Mesenchymal stem cell (in vitro differentiated cells and primary cell): ENCODE measurements around the gene TMBIM6.
A peak's percentile ranks its signal among the peaks of the same experiment; 100 is the strongest.

Experiments
- DNase-seq: peaks from one replicate; pipeline ENCODE4 v3.0.0-alpha.2; 2013
- H2AFZ ChIP-seq: one replicate; pipeline ENCODE4 v1.6.1; 2013; ENCODE audit warnings: low read depth, mild to moderate bottlenecking, control low read depth, inconsistent platforms, low read length, moderate library complexity
- H2AK5ac ChIP-seq: 2 replicates; pipeline ENCODE4 v1.6.1; 2013; ENCODE audit warnings: low read length, moderate library complexity, mild to moderate bottlenecking, inconsistent platforms; ENCODE audit not compliant: severe bottlenecking
- H2BK120ac ChIP-seq: one replicate; pipeline ENCODE4 v1.6.1; 2013; ENCODE audit warnings: low read depth, mild to moderate bottlenecking, inconsistent platforms, low read length, moderate library complexity
- H2BK12ac ChIP-seq, 2 experiments: one replicate each; pipeline ENCODE4 v1.6.1; 2013; ENCODE audit warnings: inconsistent platforms in 2 of 2, low read length in 2 of 2, mild to moderate bottlenecking in 2 of 2, moderate library complexity in 2 of 2, control low read depth in 1 of 2
- H2BK15ac ChIP-seq: one replicate; pipeline ENCODE4 v1.6.1; 2013; ENCODE audit warnings: mild to moderate bottlenecking, low read depth, inconsistent platforms; ENCODE audit not compliant: poor library complexity, severe bottlenecking
- H2BK5ac ChIP-seq: 2 replicates; pipeline ENCODE4 v1.6.1; 2013; ENCODE audit warnings: low read depth, mild to moderate bottlenecking, low read length, control low read depth, inconsistent platforms; ENCODE audit not compliant: poor library complexity, severe bottlenecking
- H3K14ac ChIP-seq, 2 experiments: one replicate each; pipeline ENCODE4 v1.6.1; 2013; ENCODE audit warnings: inconsistent platforms in 2 of 2, low read length in 2 of 2, control low read depth in 1 of 2, mild to moderate bottlenecking in 1 of 2, moderate library complexity in 1 of 2
- H3K18ac ChIP-seq, 2 experiments: one replicate each; pipeline ENCODE4 v1.6.1; 2013; ENCODE audit warnings: inconsistent platforms in 2 of 2, low read length in 2 of 2, control low read depth in 1 of 2, low read depth in 1 of 2, mild to moderate bottlenecking in 1 of 2
- H3K23ac ChIP-seq, 2 experiments: one replicate each; pipeline ENCODE4 v1.6.1; 2013; ENCODE audit warnings: inconsistent platforms in 2 of 2, low read length in 2 of 2, mild to moderate bottlenecking in 2 of 2, moderate library complexity in 2 of 2, control low read depth in 1 of 2
- H3K27ac ChIP-seq: 2 replicates; pipeline ENCODE4 v1.5.1; 2013; ENCODE audit warnings: mild to moderate bottlenecking, moderate library complexity, low read length, control low read depth, inconsistent platforms; ENCODE audit not compliant: poor library complexity, severe bottlenecking
- H3K27me3 ChIP-seq, 2 experiments: 2 replicates each; pipeline versions ENCODE4 v1.6.1 to v1.7.0; 2013; ENCODE audit warnings: low read length in 2 of 2, mild to moderate bottlenecking in 2 of 2, moderate library complexity in 2 of 2, control low read depth in 1 of 2, inconsistent platforms in 1 of 2; ENCODE audit not compliant: control insufficient read depth in 1 of 2, insufficient read depth in 1 of 2
- H3K36me3 ChIP-seq, 2 experiments: 2 replicates each; pipeline versions ENCODE4 v1.6.1 to v1.7.0; 2013; ENCODE audit warnings: low read length in 2 of 2, control low read depth in 1 of 2, inconsistent platforms in 1 of 2, low read depth in 1 of 2, mild to moderate bottlenecking in 1 of 2; ENCODE audit not compliant: insufficient read depth in 2 of 2, control insufficient read depth in 1 of 2
- H3K4ac ChIP-seq, 2 experiments: one replicate each; pipeline ENCODE4 v1.6.1; 2013; ENCODE audit warnings: inconsistent platforms in 2 of 2, low read length in 2 of 2, mild to moderate bottlenecking in 2 of 2, moderate library complexity in 2 of 2, control low read depth in 1 of 2, low read depth in 1 of 2
- H3K4me1 ChIP-seq: 2 replicates; pipeline ENCODE4 v1.6.1; 2013; ENCODE audit warnings: low read depth, low read length, control low read depth; ENCODE audit not compliant: control insufficient read depth, insufficient read depth
- H3K4me2 ChIP-seq: 2 replicates; pipeline ENCODE4 v1.6.1; 2013; ENCODE audit warnings: low read length, mild to moderate bottlenecking, inconsistent platforms; ENCODE audit not compliant: poor library complexity, severe bottlenecking
- H3K4me3 ChIP-seq, 2 experiments: 2 replicates each; pipeline versions ENCODE4 v1.5.1 to v1.7.0; 2013; ENCODE audit warnings: low read length in 2 of 2, mild to moderate bottlenecking in 2 of 2, control low read depth in 1 of 2, low read depth in 1 of 2; ENCODE audit not compliant: insufficient read depth in 1 of 2
- H3K79me1 ChIP-seq: replicated peaks from 2 replicates; pipeline ENCODE4 v1.6.1; 2013; ENCODE audit warnings: mild to moderate bottlenecking, control low read depth, low read length, inconsistent platforms; ENCODE audit not compliant: poor library complexity, severe bottlenecking
- H3K9ac ChIP-seq: 2 replicates; pipeline ENCODE4 v1.7.0; 2013; ENCODE audit warnings: mild to moderate bottlenecking, low read length, moderate library complexity
- H3K9me3 ChIP-seq: 2 replicates; pipeline ENCODE4 v1.7.0; 2013; ENCODE audit warnings: mild to moderate bottlenecking, low read length; ENCODE audit not compliant: control insufficient read depth
- H4K8ac ChIP-seq: one replicate; pipeline ENCODE4 v1.6.1; 2013; ENCODE audit warnings: inconsistent platforms, mild to moderate bottlenecking, low read length, moderate library complexity
- H4K91ac ChIP-seq: one replicate; pipeline ENCODE4 v1.6.1; 2013; ENCODE audit warnings: mild to moderate bottlenecking, low read length, inconsistent platforms
- WGBS: methylation state at CpG from one replicate; pipeline ENCODE4 v1.1.7; 2013; ENCODE audit warnings: mixed read lengths; 5-methylcytosine and 5-hydroxymethylcytosine counted together

TMBIM6 gene

DNA sequence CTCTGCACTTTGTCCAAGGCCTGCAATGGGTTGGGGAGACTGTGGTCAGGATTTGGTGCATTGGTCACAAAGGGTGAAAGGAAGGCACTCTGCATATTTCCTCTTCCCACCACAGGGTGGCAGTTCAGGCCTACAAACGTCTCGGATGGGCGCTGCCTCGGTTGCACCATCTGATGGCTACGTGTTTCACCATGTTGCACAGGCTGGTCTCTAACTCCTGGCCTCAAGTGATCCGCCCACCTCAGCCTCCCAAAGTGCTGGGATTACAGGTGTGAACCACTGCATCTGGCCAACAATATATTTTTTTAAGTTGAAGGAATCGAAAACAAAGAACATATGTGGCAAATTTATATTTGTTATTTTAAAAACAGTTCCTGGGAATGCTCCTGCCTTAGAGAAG, 35.1 kb downstream of the TMBIM6 start:
- Histone ChIP-seq H3K36me3 (no peaks in the 10 kb centered on the region), H3K27me3 (peaks cover 5 to 16% of the 10 kb centered on the region in 2 experiments), H3K14ac (no peak overlapping the region), H3K23ac (no peak overlapping the region), H3K79me1 (no peaks in the 10 kb centered on the region), H2BK15ac (no peak overlapping the region), H2BK12ac (no peak overlapping the region), H2AFZ (no peak overlapping the region), H2BK120ac (no peak overlapping the region), H4K8ac (no peak overlapping the region), H3K9me3 (no peaks in the 10 kb centered on the region), H3K4me2 (no peak overlapping the region), H3K9ac (peak overlapping the region; percentile 62), H3K4me1 (peaks cover 2% of the 10 kb centered on the region), H2AK5ac (no peak overlapping the region), H3K4ac (no peak overlapping the region), H3K18ac (no peak overlapping the region), H2BK5ac (no peak overlapping the region), H3K4me3 (no peak overlapping the region), H3K27ac (no peak overlapping the region), H4K91ac (no peak overlapping the region)
- WGBS: 0% methylated on average over 5 of the region's 7 CpGs
- peak; percentile 84 for DNase-seq

DNA sequence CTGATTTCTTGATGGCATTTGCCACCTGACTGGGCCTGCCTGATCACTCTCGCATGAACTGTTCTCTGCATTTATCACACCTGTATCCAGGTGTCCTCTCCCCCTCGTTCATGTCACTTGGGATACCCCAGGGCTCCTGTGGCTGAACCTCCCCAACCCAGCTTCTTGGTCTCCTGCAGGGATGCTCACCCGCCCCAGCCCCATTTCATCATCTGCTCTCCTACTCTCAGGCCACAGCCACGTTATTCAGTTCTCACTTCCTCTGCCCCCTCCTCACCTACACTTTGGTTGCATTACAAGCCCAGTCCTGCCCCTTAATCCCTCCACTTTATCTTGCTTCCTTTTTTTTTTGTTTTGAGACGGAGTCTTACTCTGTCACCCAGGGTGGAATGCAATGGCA, 35.5 kb downstream of the TMBIM6 start:
- no peak overlapping the region for H2BK12ac ChIP-seq
- H3K9me3 ChIP-seq: no peaks in the 10 kb centered on the region
- no peak overlapping the region for H2AFZ ChIP-seq
- H3K23ac ChIP-seq: no peak overlapping the region
- peaks cover 2% of the 10 kb centered on the region for H3K4me1 ChIP-seq
- H2BK5ac ChIP-seq: no peak overlapping the region
- H3K4me2 ChIP-seq: no peak overlapping the region
- H3K9ac ChIP-seq: peak overlapping the region; percentile 62
- no peak overlapping the region for H2AK5ac ChIP-seq
- no peaks in the 10 kb centered on the region for H3K79me1 ChIP-seq
- H4K91ac ChIP-seq: no peak overlapping the region
- peak overlapping the region; percentile 21 for H2BK120ac ChIP-seq
- no peak overlapping the region for H3K4me3 ChIP-seq
- no peak overlapping the region for H3K18ac ChIP-seq
- H4K8ac ChIP-seq: no peak overlapping the region
- H2BK15ac ChIP-seq: no peak overlapping the region
- no peak overlapping the region for H3K14ac ChIP-seq
- 82% methylated on average over 5 of the region's 5 CpGs for WGBS
- H3K27ac ChIP-seq: no peak overlapping the region
- no peak overlapping the region for H3K4ac ChIP-seq
- no peak for DNase-seq
- peaks cover 5 to 17% of the 10 kb centered on the region in 2 experiments for H3K27me3 ChIP-seq
- no peaks in the 10 kb centered on the region for H3K36me3 ChIP-seq

DNA sequence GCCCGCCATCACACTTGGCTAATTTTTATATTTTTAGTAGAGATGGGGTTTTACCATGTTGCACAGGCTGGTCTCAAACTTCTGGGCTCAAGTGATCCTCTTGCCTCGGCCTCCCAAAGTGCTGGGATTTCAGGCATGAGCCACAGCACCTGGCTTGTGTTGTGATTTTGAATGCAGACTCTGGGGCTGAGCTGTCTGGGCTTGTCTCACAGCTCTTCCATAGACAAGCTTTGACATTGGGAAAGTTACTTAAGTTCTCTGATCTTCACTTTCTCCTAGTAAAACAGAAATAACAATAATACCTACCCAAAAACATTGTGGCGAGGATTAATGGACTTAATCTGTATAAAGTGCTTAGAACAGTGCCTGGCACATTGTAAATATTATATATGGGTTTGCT, 36.0 kb downstream of the TMBIM6 start:
- Histone ChIP-seq H2AFZ (no peak overlapping the region), H2BK5ac (no peak overlapping the region), H2BK120ac (no peak overlapping the region), H2AK5ac (no peak overlapping the region), H3K4me2 (no peak overlapping the region), H3K4me1 (peaks cover 2% of the 10 kb centered on the region), H3K9me3 (no peaks in the 10 kb centered on the region), H3K4ac (no peak overlapping the region), H3K4me3 (no peak overlapping the region), H2BK12ac (no peak overlapping the region), H3K27me3 (peaks cover 5 to 17% of the 10 kb centered on the region in 2 experiments), H3K14ac (no peak overlapping the region), H3K18ac (no peak overlapping the region), H3K79me1 (no peaks in the 10 kb centered on the region), H4K8ac (no peak overlapping the region), H2BK15ac (no peak overlapping the region), H3K27ac (no peak overlapping the region), H3K9ac (no peak overlapping the region), H4K91ac (no peak overlapping the region), H3K36me3 (peaks cover 0 to 3% of the 10 kb centered on the region in 2 experiments), H3K23ac (no peak overlapping the region)
- WGBS: 94% methylated on average over 2 of the region's 3 CpGs
- DNase-seq: no peak

DNA sequence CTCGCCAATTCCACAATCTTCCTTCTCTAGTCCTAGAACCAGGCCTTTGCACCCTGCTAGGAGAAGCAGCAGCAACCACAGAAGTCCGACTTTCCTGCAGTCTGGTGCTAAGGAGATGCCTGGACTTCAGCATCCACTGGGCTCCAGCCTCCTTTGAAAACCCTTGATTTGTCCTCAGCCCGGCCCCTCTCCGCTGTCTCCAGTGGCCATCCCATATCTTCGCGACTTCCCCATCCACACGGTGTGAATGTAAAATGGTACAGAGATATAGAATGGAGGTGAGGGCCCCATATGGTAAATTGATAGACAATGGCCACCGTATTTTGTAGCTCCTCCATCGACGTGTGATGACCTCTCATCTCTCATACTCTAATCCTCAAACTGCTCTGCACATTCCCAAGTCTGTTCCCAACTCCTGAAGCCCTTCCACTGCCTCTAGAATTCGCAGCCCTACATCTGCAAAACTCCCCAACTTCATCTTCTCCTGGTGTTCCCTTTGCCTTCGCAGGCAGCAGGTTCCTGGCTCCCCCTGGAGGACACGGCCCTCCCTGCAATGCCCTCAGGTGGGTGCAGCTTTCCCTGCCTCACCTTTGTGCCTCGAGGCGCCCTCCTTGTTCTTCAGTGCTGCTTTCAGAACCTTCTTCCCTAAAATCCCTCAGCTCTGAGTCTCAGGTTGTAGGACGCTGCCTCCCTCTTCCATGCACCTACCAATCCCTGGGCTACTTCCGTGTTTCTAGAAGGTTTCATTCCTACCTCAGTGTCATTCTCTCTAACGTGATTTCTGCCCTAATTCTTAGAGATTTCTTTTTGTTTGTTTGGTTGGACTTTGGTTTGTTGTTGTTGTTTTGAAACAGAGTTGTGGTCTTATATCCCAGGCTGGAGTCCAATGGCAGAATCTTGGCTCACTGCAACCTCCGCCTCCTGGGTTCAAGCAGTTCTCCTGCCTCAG, 36.7 kb downstream of the TMBIM6 start:
- Histone ChIP-seq H2BK120ac (no peak overlapping the region), H3K4ac (no peak overlapping the region), H2AK5ac (no peak overlapping the region), H3K9ac (no peak overlapping the region), H3K27me3 (peaks cover 5 to 17% of the 10 kb centered on the region in 2 experiments), H3K36me3 (peaks cover 0 to 3% of the 10 kb centered on the region in 2 experiments), H3K23ac (no peak overlapping the region), H3K79me1 (no peaks in the 10 kb centered on the region), H3K9me3 (no peaks in the 10 kb centered on the region), H3K4me2 (no peak overlapping the region), H4K91ac (no peak overlapping the region), H2BK15ac (no peak overlapping the region), H3K14ac (no peak overlapping the region), H3K18ac (no peak overlapping the region), H4K8ac (no peak overlapping the region), H3K4me3 (no peak overlapping the region), H2BK5ac (no peak overlapping the region), H2AFZ (no peak overlapping the region), H3K4me1 (peaks cover 2% of the 10 kb centered on the region), H3K27ac (no peak overlapping the region), H2BK12ac (no peak overlapping the region)
- DNase-seq: peak; percentile 44
- 44% methylated on average over 14 of the region's 19 CpGs for WGBS
